CD4-positive, alpha-beta T cell treated with Interleukin-4 for 4 hours (primary cell): ENCODE measurements around the gene RPA1.
"Not testable (repeated sequence)": the region's sequence is repeated elsewhere in the genome, so short reads cannot be mapped to it uniquely, and the experiment has no call there.

Source experiments
- DNase-seq: peaks from one replicate; pipeline ENCODE4 v3.0.0-alpha.2; 2020

Gene RPA1

GRCh38 chr17:1820528-1821252, 9.1 kb upstream of the RPA1 start:
- no peak for DNase-seq

GRCh38 chr17:1829216-1829591, 601 bp upstream of the RPA1 start:
- no peak for DNase-seq

GRCh38 chr17:1830288-1830687, 483 bp downstream of the RPA1 start:
- peak; percentile 22 for DNase-seq

GRCh38 chr17:1834380-1835149, 4.8 kb downstream of the RPA1 start:
- peak; percentile 40 for DNase-seq

- DNase-seq = no peak
These were observed 9.7 kb downstream of the RPA1 start for GRCh38 chr17:1839516-1839915.

GRCh38 chr17:1843947-1844346, 14.1 kb downstream of the RPA1 start:
- no peak for DNase-seq

- DNase-seq = no peak
These were observed 17.4 kb downstream of the RPA1 start for GRCh38 chr17:1847191-1847590.

GRCh38 chr17:1852327-1852726, 22.5 kb downstream of the RPA1 start:
- no peak for DNase-seq

- no peak for DNase-seq
These were observed 23.9 kb downstream of the RPA1 start for GRCh38 chr17:1853698-1854097.

GRCh38 chr17:1856462-1856861, 26.7 kb downstream of the RPA1 start:
- not testable (repeated sequence) for DNase-seq

GRCh38 chr17:1860978-1861377, 31.2 kb downstream of the RPA1 start:
- no peak for DNase-seq

- no peak for DNase-seq
These were observed 31.7 kb downstream of the RPA1 start for GRCh38 chr17:1861391-1862010.

- DNase-seq = peak; percentile 71
These were observed 35.6 kb downstream of the RPA1 start for GRCh38 chr17:1865252-1866037.

- no peak for DNase-seq
These were observed 37.5 kb downstream of the RPA1 start for GRCh38 chr17:1867307-1867706.

- DNase-seq = no peak
These were observed 38.3 kb downstream of the RPA1 start for GRCh38 chr17:1868090-1868489.

- peak; percentile 84 for DNase-seq
These were observed 40.8 kb downstream of the RPA1 start for GRCh38 chr17:1870592-1870991.

- DNase-seq = peak; percentile 88
These were observed 42.0 kb downstream of the RPA1 start for GRCh38 chr17:1871756-1872155.

GRCh38 chr17:1872254-1872653, 42.4 kb downstream of the RPA1 start:
- DNase-seq = no peak

GRCh38 chr17:1872976-1873375, 43.2 kb downstream of the RPA1 start:
- DNase-seq = no peak

- DNase-seq = peak; percentile 75
These were observed 43.6 kb downstream of the RPA1 start for GRCh38 chr17:1873418-1873817.

- no peak for DNase-seq
These were observed 45.8 kb downstream of the RPA1 start for GRCh38 chr17:1875597-1875996.

GRCh38 chr17:1878419-1879121, 48.8 kb downstream of the RPA1 start:
- DNase-seq = peak; percentile 62
